SK-N-MC (cell line): ENCODE data around the gene ATP6V0A4.

ENCODE experiments used
- EZH2 ChIP-seq: fragments of 200-600 bp; sonication (generic); IDR thresholded peaks from one replicate; pipeline ENCODE4 v1.6.1; 2017; ENCODE audit warnings: antibody characterized with exemption
- POLR2AphosphoS5 ChIP-seq: IDR thresholded peaks from 2 replicates; pipeline ENCODE4 v1.6.1; 2012; ENCODE audit warnings: mild to moderate bottlenecking, low read depth, low read length, borderline replicate concordance

DNA sequence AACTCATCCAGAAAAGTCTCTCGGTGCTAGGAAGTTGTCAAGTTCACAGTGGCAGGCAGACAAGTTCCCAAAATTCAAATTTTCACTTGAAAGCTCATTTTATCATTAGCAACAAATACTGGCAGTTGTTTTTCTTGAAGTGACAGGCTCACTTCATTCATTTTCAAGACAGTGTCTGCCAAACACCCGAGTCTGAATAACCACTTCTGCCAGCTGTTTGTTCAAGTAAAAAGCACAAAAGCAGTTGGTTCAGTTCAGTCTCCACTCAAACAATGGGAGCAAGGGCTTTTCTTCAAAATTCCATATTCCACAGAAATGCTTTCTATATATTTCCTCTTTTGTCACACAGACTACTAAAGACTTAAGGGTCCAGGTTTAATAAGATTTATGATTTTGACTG is 47.7 kb upstream of the ATP6V0A4 start:
- TF ChIP-seq POLR2AphosphoS5, result no peak
- TF ChIP-seq EZH2, result no peak
